BE2C (cell line): ENCODE results near the gene IDUA.

ENCODE experiments used
- DNase-seq: peaks from one replicate; pipeline ENCODE4 v3.0.0-alpha.2; 2020
- H3K27me3 ChIP-seq: fragments of 250-450 bp; sonication (Bioruptor Pico); 2 replicates; pipeline ENCODE4 v1.5.1; 2020; ENCODE audit warnings: mild to moderate bottlenecking
- H3K36me3 ChIP-seq: fragments of 250-450 bp; sonication (Bioruptor Pico); 2 replicates; pipeline ENCODE4 v1.5.1; 2020; ENCODE audit warnings: mild to moderate bottlenecking
- H3K4me1 ChIP-seq: fragments of 250-450 bp; sonication (Bioruptor Pico); 2 replicates; pipeline ENCODE4 v1.5.1; 2020
- H3K4me3 ChIP-seq: 2 replicates; pipeline ENCODE4 v1.5.1; 2011; ENCODE audit warnings: low read depth, low read length
- H3K9me3 ChIP-seq: fragments of 250-450 bp; sonication (Bioruptor Pico); 2 replicates; pipeline ENCODE4 v1.5.1; 2020
- TF ChIP-seq, protein P1 (sequence below): IDR thresholded peaks from 2 replicates; pipeline ENCODE4 v1.5.1; 2012; ENCODE audit warnings: mild to moderate bottlenecking, low read depth, low read length

The IDUA gene

DNA sequence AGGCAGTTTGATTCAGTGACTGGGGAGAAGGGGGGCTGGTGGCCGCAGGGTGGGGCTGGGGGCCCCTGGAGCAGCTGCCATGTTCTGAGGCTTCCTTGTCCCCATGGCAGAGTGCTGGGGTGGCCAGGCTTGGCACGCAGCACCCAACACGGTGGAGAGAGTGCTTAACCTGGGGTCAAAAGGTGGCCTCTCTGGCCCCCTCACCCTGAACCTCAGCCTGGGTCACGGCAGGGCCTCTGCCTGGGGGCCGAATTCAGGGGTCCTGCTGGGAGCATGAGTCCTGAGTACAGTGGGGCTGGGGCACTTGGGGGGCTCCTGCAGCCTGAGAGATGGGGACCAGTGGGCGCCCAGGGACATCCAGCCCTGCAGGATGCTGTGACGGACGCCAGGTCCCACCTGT lies 44.5 kb downstream of the IDUA start:
- no peaks in the 10 kb centered on the region for H3K9me3 ChIP-seq
- H3K27me3 ChIP-seq: peaks cover 17% of the 10 kb centered on the region
- no peaks in the 10 kb centered on the region for H3K4me1 ChIP-seq
- TF ChIP-seq, protein P1, sequence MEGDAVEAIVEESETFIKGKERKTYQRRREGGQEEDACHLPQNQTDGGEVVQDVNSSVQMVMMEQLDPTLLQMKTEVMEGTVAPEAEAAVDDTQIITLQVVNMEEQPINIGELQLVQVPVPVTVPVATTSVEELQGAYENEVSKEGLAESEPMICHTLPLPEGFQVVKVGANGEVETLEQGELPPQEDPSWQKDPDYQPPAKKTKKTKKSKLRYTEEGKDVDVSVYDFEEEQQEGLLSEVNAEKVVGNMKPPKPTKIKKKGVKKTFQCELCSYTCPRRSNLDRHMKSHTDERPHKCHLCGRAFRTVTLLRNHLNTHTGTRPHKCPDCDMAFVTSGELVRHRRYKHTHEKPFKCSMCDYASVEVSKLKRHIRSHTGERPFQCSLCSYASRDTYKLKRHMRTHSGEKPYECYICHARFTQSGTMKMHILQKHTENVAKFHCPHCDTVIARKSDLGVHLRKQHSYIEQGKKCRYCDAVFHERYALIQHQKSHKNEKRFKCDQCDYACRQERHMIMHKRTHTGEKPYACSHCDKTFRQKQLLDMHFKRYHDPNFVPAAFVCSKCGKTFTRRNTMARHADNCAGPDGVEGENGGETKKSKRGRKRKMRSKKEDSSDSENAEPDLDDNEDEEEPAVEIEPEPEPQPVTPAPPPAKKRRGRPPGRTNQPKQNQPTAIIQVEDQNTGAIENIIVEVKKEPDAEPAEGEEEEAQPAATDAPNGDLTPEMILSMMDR: no peak
- H3K4me3 ChIP-seq: no peak overlapping the region
- DNase-seq: no peak
- H3K36me3 ChIP-seq: no peaks in the 10 kb centered on the region

DNA sequence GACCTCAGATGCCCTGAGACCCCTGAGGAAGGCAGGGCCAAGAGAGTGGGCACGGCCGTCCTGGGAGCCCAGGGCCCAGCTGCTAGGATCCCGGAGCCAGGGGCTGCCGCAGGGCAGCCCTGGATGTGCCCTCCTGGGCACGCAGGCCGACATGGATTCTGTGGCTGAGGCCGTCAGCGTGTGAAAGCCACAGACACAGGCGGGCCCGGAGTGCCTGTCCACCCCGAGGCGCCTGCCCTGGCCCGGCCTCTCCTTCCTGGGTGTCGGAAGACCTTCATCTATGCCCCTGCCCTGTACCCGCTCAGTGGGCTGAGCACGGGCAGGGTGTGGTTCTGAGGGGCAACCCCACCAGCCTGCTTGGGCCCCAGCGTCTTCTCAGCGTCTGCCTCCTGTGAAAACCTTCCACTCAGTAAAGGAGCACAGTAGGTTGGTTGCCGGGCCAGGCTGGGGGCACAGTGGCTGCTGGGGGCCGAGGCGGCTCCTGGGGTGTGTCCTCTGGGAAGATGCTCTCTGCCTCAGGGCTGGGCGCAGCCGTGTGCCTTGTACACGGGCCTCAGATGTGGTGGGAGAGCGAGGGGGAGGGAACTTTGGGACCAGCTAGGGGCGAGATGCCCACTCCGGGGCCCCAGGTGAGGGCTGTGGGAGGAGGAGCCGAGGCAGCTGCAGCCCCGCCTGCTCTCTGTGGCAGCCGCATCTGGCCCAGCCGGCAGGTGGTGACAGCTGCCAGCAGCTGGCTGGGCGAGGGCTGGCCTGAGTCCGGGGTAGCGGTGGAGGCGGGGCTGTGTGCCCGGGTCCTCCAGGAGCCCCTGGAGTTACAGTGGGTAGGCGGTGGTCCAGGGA lies 45.3 kb downstream of the IDUA start:
- TF ChIP-seq, protein P1: no peak
- H3K9me3 ChIP-seq: no peaks in the 10 kb centered on the region
- DNase-seq: peak; percentile 37
- no peaks in the 10 kb centered on the region for H3K36me3 ChIP-seq
- peaks cover 17% of the 10 kb centered on the region for H3K27me3 ChIP-seq
- no peaks in the 10 kb centered on the region for H3K4me1 ChIP-seq
- H3K4me3 ChIP-seq: no peak overlapping the region

DNA sequence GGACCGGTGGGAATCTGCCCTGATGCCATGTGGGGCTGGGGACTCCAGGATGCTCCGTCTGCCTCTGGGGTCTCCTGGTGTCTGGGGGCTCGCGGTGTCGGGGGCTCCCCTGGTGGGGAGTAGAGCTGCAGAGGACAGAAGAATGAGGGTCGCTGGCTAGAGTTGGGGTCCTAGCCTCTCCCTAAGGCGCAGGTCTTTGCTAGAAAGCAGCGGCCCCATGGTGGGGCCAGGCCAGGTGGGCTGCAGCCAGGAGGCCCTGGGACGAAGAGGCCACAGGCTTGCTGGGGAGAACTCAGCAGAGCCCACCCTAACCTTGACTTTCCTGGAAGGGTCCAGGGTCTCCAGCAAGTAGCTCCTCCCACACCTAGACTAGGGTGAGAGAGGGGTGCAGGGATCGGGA lies 46.0 kb downstream of the IDUA start:
- Histone ChIP-seq H3K36me3 (no peaks in the 10 kb centered on the region), H3K4me3 (no peak overlapping the region), H3K9me3 (no peaks in the 10 kb centered on the region), H3K27me3 (peaks cover 17% of the 10 kb centered on the region), H3K4me1 (no peaks in the 10 kb centered on the region)
- DNase-seq: no peak
- TF ChIP-seq, protein P1: no peak

DNA sequence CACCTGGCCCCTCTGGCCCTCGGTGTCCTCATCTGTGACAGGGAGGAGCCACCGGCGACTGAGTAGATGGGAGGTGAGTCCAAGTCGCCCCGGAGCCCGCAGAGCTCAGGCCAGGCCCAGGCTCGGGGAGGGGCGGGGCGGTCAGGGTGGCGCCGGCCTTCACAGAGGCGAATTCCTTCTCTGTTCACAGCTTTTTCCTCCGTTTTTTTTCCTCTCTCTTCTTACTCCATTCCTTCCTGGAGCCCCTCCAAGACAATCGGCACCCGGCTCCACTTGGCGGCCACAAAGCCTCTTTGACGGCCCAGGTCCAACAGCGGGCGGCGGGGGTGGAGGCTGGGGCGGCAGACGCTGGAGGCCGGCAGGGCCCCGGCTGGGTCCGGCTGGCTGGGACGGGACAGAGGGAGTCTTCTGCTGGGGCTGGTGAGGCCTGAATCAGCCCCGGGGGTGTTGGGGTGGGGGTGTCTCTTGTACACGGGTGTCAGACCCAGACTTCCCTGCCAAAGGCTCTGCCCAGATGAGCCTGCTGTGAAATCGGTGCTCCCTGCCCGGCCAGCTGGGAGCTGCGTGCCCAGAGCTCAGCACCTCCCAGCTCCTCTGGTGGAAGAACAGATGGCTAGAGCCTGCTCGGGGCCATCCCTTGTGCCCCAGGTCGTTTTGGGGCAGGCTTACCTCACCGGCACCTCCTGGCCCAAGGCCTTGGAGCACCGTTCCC lies 47.2 kb downstream of the IDUA start:
- Histone ChIP-seq H3K4me3 (no peak overlapping the region), H3K9me3 (no peaks in the 10 kb centered on the region), H3K27me3 (peaks cover 17% of the 10 kb centered on the region), H3K36me3 (no peaks in the 10 kb centered on the region), H3K4me1 (no peaks in the 10 kb centered on the region)
- TF ChIP-seq, protein P1: no peak
- DNase-seq: no peak

DNA sequence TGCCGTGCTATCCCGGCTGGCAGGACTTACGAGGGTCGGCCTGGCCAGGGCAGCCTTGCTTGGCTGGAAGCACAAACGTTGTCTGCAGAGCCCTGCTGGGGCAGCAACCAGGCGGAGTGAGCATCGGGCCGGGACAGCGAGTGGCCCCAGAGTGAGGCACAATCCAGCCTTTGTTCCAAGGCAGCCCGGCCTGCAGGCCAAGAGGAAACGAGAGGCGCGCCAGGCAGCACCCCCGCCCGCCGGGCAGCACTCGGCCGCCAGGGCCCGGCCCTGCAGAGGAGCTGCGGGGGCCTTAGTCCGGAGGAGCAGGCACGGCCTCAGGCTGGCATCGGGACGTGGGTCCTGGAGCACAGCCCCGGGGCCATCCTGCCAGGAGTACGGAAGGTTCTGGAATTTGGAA lies 48.7 kb downstream of the IDUA start:
- H3K36me3 ChIP-seq: no peaks in the 10 kb centered on the region
- H3K9me3 ChIP-seq: no peaks in the 10 kb centered on the region
- H3K27me3 ChIP-seq: peaks cover 17% of the 10 kb centered on the region
- no peak overlapping the region for H3K4me3 ChIP-seq
- DNase-seq: no peak
- TF ChIP-seq, protein P1: no peak
- no peaks in the 10 kb centered on the region for H3K4me1 ChIP-seq

DNA sequence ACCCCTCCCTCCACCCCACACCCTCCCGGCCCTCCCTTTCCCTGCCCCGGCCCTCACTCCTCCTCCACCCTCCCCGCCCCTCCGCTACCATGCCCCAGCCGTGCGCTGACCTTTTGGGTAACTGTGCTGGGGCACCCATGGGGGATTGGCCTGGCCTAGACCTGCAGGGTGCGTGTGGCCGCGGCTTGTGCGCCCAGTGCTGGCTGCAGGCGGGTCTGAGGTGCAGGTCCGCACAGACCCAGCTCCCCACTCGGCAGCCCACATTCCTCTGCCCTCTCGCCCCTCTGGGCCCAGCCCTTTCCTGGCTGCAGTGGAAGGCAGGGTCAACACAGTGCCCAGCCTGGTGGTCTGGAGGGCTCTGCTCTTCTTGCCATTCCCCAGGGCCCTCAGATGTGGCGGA lies 49.3 kb downstream of the IDUA start:
- no peaks in the 10 kb centered on the region for H3K9me3 ChIP-seq
- TF ChIP-seq, protein P1: no peak
- no peak overlapping the region for H3K4me3 ChIP-seq
- no peak for DNase-seq
- H3K27me3 ChIP-seq: peaks cover 17% of the 10 kb centered on the region
- H3K36me3 ChIP-seq: no peaks in the 10 kb centered on the region
- H3K4me1 ChIP-seq: no peaks in the 10 kb centered on the region
